Measurements from ENCODE around the gene LRBA. TPM values are rescaled to one million over a fixed set of nuclear protein-coding genes. Genes with fewer than 3 reads are reported as not detected.

LRBA gene
- total RNA-seq, 1 experiment from 2014 or later: 39.4 TPM

DNA sequence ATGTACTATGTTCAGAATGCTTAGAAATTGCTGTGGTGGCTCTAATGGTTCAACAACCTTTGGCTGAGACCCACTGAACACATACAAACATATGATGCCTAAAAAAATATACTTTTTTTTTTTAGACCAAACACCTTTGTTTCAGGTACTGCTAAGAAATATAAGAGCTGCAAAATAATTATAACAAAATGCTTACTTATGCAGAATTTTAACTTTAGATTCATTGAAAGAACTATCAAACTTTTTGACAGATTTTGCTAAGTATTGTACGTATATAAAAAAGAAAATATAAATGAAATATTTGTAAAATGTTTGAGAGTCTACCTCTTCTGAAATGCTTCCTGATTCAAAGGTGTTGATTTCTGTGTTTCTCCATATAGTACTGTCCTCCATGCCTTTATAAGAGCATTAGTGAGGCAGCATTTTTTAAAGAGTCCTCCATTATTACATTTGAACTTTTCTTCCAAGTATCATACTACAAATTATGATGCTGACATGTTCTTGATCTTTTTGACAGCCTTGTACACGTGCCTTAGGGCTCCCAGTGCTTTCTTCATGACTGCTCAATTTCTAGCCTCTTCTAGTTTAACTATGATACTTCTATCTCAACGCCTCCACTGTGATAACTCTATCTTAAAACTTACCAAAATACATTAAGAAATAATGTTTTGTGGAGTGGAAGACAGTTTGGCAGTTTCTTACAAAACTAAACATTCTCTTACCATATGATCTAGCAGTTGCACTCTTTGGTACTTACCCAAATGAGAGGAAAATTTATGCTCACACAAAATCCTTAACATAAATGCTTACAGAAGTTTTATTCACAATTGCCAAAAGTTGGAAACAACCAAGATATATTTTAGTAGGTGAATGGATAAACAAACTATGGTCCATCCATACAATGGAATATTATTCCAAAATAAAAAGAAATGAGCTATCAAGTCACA lies 645.4 kb downstream of the LRBA start:
- DNase-seq (ENCODE audit: low read depth): no peak

GRCh38 chr4:150368667-150369066 lies 646.4 kb downstream of the LRBA start:
- peak; percentile 22 for DNase-seq (ENCODE audit: low read depth)

GRCh38 chr4:150367326-150367725 lies 647.8 kb downstream of the LRBA start:
- DNase-seq (ENCODE audit: low read depth): no peak

- DNase-seq (ENCODE audit: low read depth): no peak
These were observed 648.5 kb downstream of the LRBA start for GRCh38 chr4:150366487-150366999.

GRCh38 chr4:150363721-150364688 lies 651.1 kb downstream of the LRBA start:
- peak; percentile 17 for DNase-seq (ENCODE audit: low read depth)

GRCh38 chr4:150358691-150359090 lies 656.4 kb downstream of the LRBA start:
- DNase-seq (ENCODE audit: low read depth): no peak

- DNase-seq (ENCODE audit: low read depth): no peak
These were observed 657.3 kb downstream of the LRBA start for GRCh38 chr4:150357829-150358228.

DNA sequence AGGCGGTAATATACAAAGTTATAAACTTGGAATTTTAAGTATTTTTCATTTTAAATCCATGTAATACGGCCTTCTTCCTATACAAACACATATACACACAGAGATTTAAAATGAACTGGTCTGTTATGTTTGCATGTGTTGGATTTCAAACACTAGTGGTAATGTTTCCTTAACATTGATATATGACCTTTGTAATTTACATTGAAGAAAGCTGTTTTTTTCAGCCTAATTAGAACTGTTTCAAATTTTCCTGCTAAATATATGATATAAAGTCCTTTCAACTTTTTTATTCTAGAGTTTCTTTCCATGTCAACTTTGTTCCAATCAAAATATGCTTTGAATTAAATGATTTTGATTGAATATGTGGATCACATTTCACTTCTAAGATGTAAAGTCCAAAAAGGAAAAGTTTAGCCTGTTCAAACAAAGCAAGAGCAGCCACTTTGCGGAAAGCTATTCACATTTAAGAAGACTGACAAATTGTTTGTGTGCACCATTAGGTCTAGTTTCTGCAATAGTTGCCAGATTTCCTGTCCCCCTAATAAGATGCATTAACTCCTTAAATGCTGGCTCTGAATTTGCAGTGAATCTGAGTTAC lies 659.1 kb downstream of the LRBA start:
- no peak for DNase-seq (ENCODE audit: low read depth)

DNA sequence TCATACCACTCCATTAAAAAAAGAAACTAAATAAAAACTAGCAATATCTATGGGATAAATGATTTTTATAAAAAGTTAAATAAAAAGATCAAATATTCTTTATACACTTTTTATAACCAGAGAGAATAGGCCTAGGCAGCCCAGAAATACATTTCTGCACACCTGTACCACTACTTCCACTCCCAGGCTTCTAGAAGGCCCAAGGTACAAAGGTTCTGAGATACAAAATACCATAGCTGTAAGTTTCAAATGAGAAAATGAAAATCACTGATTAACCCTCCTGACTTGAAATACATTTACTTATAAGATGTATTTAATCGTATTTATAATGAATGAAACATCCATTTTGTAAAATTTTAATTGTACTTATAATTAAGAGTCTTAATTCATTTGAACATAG lies 659.7 kb downstream of the LRBA start:
- DNase-seq (ENCODE audit: low read depth): no peak

GRCh38 chr4:150354214-150354796 lies 660.8 kb downstream of the LRBA start:
- DNase-seq (ENCODE audit: low read depth): no peak

- peak; percentile 67 for DNase-seq (ENCODE audit: low read depth)
These were observed 667.0 kb downstream of the LRBA start for GRCh38 chr4:150348079-150348478.

DNA sequence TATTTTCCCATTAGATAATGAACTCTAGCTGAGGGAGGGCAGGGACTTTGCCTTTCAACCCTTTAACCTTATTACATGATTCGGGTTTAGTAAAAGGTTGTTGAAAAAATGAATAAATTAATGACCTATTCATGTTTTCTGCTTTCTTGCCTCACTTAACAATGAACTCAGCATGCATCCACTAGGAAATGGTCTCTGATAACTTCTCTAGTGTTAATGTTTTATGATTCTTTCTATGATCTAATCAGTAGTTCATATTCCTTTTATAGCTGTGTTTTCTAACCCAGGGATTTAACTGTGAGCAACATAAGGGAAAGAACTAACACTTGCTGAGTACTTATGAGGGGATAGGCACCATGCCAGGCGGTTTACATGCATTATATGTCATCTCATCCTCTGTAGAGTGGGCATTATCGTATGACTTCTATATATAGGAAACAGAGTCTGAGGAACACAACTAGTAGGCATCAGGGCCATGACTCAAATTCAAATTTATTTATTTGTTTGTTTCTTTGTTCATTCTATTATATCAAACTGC lies 669.8 kb downstream of the LRBA start:
- no peak for DNase-seq (ENCODE audit: low read depth)

GRCh38 chr4:150343796-150344195 lies 671.3 kb downstream of the LRBA start:
- DNase-seq (ENCODE audit: low read depth): no peak

- no peak for DNase-seq (ENCODE audit: low read depth)
These were observed 672.1 kb downstream of the LRBA start for GRCh38 chr4:150342945-150343344.

GRCh38 chr4:150337734-150338133 lies 677.4 kb downstream of the LRBA start:
- DNase-seq (ENCODE audit: low read depth): no peak

DNA sequence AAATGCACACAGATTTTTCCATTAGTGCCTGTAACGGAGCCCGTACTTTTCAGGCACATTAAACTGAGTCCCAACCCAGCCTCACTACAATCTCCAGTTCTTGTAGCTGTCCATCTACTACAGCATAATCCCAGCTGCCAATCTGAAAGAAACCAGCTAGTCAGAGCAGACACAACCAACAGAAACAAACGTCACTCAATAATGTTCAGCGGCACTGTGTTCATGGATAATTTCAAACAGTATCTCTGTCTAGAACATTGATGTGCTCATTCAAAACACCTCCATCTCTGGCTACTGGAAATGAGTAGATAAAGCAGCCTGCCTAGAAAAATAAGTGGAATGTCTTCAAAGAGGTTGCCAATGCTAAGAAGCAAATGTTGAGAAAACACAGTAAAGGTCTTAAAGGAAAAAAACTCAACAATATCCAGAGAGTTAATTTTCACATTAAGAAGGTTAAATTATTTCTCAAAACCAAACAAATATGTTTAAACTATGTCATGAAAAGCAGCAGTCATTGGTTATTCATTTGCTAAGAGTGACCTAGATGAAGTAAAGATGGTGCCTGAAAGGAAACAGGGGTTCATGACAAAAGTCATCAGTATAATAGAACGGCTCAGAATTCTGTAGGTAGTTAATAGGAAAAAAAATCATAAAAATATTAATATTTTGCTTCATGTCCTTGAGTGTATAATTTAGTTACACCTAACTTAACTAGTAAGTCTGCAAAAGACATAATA lies 678.2 kb downstream of the LRBA start:
- DNase-seq (ENCODE audit: low read depth): no peak

DNA sequence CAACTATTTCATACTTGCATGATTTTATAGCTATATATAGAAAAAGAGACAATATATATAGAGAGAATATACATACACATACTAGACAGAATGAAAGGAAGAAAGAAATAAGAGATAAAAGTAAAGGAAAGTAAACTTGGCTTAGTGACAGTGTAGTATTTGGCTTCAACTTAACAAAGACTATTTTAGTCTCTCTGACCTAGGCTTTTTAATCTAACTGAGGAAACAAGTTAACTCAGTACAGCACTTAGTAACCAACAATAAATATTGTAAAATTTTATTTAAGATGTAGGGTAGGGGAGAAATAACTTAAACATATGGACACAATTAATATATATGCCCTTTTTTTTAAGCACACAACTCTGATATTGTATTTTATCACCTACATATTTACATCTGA lies 682.1 kb downstream of the LRBA start:
- no peak for DNase-seq (ENCODE audit: low read depth)

GRCh38 chr4:150332086-150332485 lies 683.0 kb downstream of the LRBA start:
- no peak for DNase-seq (ENCODE audit: low read depth)

DNA sequence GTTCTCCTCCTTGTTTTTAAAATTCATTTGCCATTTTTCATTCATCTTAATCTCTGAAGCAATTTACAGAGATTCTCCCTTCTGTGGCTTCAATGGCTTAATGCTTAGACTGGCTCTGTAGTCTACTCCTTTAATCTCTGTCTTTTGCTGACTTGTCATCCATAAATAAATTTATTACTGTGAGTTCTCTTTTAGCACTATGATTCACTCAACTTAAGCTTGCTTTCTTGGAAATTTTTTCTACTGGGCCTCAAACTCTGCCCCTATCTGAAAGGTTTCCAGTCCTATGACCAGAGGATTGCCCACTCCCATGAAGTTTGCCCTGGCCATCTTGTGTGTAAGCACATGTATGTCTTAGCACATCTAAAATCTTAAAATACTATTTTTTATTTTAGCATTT lies 685.7 kb downstream of the LRBA start:
- DNase-seq (ENCODE audit: low read depth): no peak

GRCh38 chr4:150328496-150328895 lies 686.6 kb downstream of the LRBA start:
- DNase-seq (ENCODE audit: low read depth): no peak
